Upper lobe of right lung (tissue), 1 donor: ENCODE results near the gene MID2. TPM values are rescaled to one million over a fixed set of nuclear protein-coding genes. Genes with fewer than 3 reads are reported as not detected.

Experiments used
- ATAC-seq: fragments of 200-7000 bp; cut with Tn5 transposase; one replicate; pipeline ENCODE4 v1.9.1; 2020; ENCODE audit warnings: mild to moderate bottlenecking, moderate library complexity
- DNase-seq: peaks from one replicate; pipeline ENCODE4 v3.0.0-alpha.2; 2020
- H3K27ac ChIP-seq: fragments of 200-600 bp; one replicate; pipeline ENCODE4 v1.8.0; 2022
- H3K27me3 ChIP-seq: fragments of 200-600 bp; one replicate; pipeline ENCODE4 v1.8.0; 2022; ENCODE audit warnings: mild to moderate bottlenecking
- H3K36me3 ChIP-seq: fragments of 200-600 bp; one replicate; pipeline ENCODE4 v1.8.0; 2022
- H3K4me1 ChIP-seq: fragments of 200-600 bp; one replicate; pipeline ENCODE4 v1.8.0; 2022
- H3K4me3 ChIP-seq: fragments of 200-600 bp; one replicate; pipeline ENCODE4 v1.8.0; 2022; ENCODE audit warnings: mild to moderate bottlenecking
- H3K9me3 ChIP-seq: fragments of 200-600 bp; one replicate; pipeline ENCODE4 v1.8.0; 2022
- CTCF ChIP-seq: fragments of 200-600 bp; IDR thresholded peaks from one replicate; pipeline ENCODE4 v1.8.0; 2022; ENCODE audit warnings: antibody characterized with exemption
- intact Hi-C: fragments of 100-400 bp; cut with DNase I; formaldehyde crosslinking; loops from one replicate; pipeline ENCODE4 v1.11.0; 2022
- total RNA-seq: library from RNA; stranded (reverse); fragmentation: NEBNext Ultra II Directional; extraction: Animal tissue kit (Norgen Biotek cat#: 25700); gene quantifications from one replicate; pipeline ENCODE4 v1.2.1, GENCODE V29; 2021
- donor health status: DM: no; HTN: yes; CAD: no; lungs with severe emphysema.

MID2 gene
- total RNA-seq, 1 donor from 2014 or later: 25.2 TPM

- TF ChIP-seq CTCF: no peak
- ATAC-seq (no peak), DNase-seq (no peak)
- Histone ChIP-seq H3K4me1 (peaks cover 5% of the 10 kb centered on the region), H3K27ac (no peak overlapping the region), H3K9me3 (no peaks in the 10 kb centered on the region), H3K27me3 (no peaks in the 10 kb centered on the region), H3K36me3 (no peaks in the 10 kb centered on the region), H3K4me3 (no peak overlapping the region)
- intact Hi-C loops: no loop called here
Observed at GRCh38 chrX:107834275-107835201, 8.9 kb downstream of the MID2 start.

GRCh38 chrX:107836958-107837357 lies 11.3 kb downstream of the MID2 start:
- no peak overlapping the region for H3K4me3 ChIP-seq
- H3K27ac ChIP-seq: no peak overlapping the region
- H3K27me3 ChIP-seq: no peaks in the 10 kb centered on the region
- no peak for TF ChIP-seq CTCF
- peaks cover 4% of the 10 kb centered on the region for H3K36me3 ChIP-seq
- no peaks in the 10 kb centered on the region for H3K9me3 ChIP-seq
- intact Hi-C loops: no loop called here
- DNase-seq (no peak), ATAC-seq (no peak)
- peaks cover 5% of the 10 kb centered on the region for H3K4me1 ChIP-seq

- H3K27ac ChIP-seq: no peak overlapping the region
- H3K4me1 ChIP-seq: peaks cover 5% of the 10 kb centered on the region
- ATAC-seq (no peak), DNase-seq (no peak)
- no peaks in the 10 kb centered on the region for H3K27me3 ChIP-seq
- TF ChIP-seq CTCF: no peak
- H3K4me3 ChIP-seq: no peak overlapping the region
- intact Hi-C loops: no loop called here
- no peaks in the 10 kb centered on the region for H3K9me3 ChIP-seq
- H3K36me3 ChIP-seq: peaks cover 4% of the 10 kb centered on the region
Observed at GRCh38 chrX:107840971-107841370, 15.3 kb downstream of the MID2 start.

- intact Hi-C loops: no loop called here
- Histone ChIP-seq H3K4me1 (no peaks in the 10 kb centered on the region), H3K27ac (no peak overlapping the region), H3K9me3 (no peaks in the 10 kb centered on the region), H3K4me3 (no peak overlapping the region), H3K36me3 (peaks cover 4% of the 10 kb centered on the region), H3K27me3 (no peaks in the 10 kb centered on the region)
- ATAC-seq (no peak), DNase-seq (no peak)
- TF ChIP-seq CTCF: no peak
Observed at GRCh38 chrX:107842715-107843400, 17.2 kb downstream of the MID2 start.

GRCh38 chrX:107845625-107846024 lies 20.0 kb downstream of the MID2 start:
- no peaks in the 10 kb centered on the region for H3K9me3 ChIP-seq
- TF ChIP-seq CTCF: no peak
- intact Hi-C loops: no loop called here
- no peak overlapping the region for H3K4me3 ChIP-seq
- no peaks in the 10 kb centered on the region for H3K27me3 ChIP-seq
- DNase-seq: no peak
- H3K27ac ChIP-seq: no peak overlapping the region
- peaks cover 4% of the 10 kb centered on the region for H3K36me3 ChIP-seq
- H3K4me1 ChIP-seq: no peaks in the 10 kb centered on the region
- no peak for ATAC-seq
